Stomach (tissue), 9 donors: ENCODE data around the gene RIMKLB. TPM values are rescaled to one million over a fixed set of nuclear protein-coding genes. Genes with fewer than 3 reads are reported as not detected.
"Not testable (repeated sequence)": the region's sequence is repeated elsewhere in the genome, so short reads cannot be mapped to it uniquely, and the experiment has no call there.

Experiments
- DNase-seq, 2 donors: peaks; one replicate each; pipeline versions ENCODE4 v3.0.0 to v3.0.0-alpha.2; 2013 to 2019
- H3K27ac ChIP-seq, 5 donors: fragments of 200-600 bp in 4 of 5; sonication (generic) in 4 of 5; one replicate each; pipeline ENCODE4 v1.5.1; 2013 to 2019; ENCODE audit warnings: mild to moderate bottlenecking in 1 of 5, moderate library complexity in 1 of 5
- H3K27me3 ChIP-seq, 3 donors: fragments of 200-600 bp; sonication (generic); one replicate each; pipeline ENCODE4 v1.5.1; 2017 to 2019; ENCODE audit warnings: mixed run types in 1 of 3
- H3K36me3 ChIP-seq, 4 donors: fragments of 200-600 bp; sonication (generic); 1 replicate in 3 of 4; 2 replicates in 1 of 4; pipeline ENCODE4 v1.5.1; 2016 to 2019
- H3K4me1 ChIP-seq, 4 donors: fragments of 200-600 bp; sonication (generic); one replicate each; pipeline ENCODE4 v1.5.1; 2016 to 2019
- H3K4me3 ChIP-seq, 4 donors: fragments of 200-600 bp; sonication (generic) in 3 of 4; one replicate each; pipeline ENCODE4 v1.5.1; 2016 to 2019; ENCODE audit warnings: mild to moderate bottlenecking in 1 of 4
- H3K9me3 ChIP-seq, 4 donors: fragments of 200-600 bp; sonication (generic); one replicate each; pipeline ENCODE4 v1.5.1; 2016 to 2019
- CTCF ChIP-seq, 7 experiments: fragments of 450-650 bp in 4 of 7; fragments of 200-600 bp in 3 of 7; sonication (generic) in 3 of 7; IDR thresholded peaks; one replicate each; pipeline ENCODE4 v1.5.1; 2016 to 2019; ENCODE audit warnings: antibody characterized with exemption in 7 of 7, control low read depth in 2 of 7, mild to moderate bottlenecking in 1 of 7
- EP300 ChIP-seq: sonication (generic); formaldehyde crosslinking; IDR thresholded peaks from one replicate; pipeline ENCODE4 v1.6.1; 2017; ENCODE audit warnings: antibody characterized with exemption
- POLR2A ChIP-seq, 4 donors: fragments of 450-650 bp; IDR thresholded peaks; one replicate each; pipeline ENCODE4 v1.6.1; 2016; ENCODE audit warnings: antibody characterized with exemption in 4 of 4, control low read depth in 2 of 4, mild to moderate bottlenecking in 1 of 4, moderate library complexity in 1 of 4
- POLR2AphosphoS5 ChIP-seq, 3 donors: sonication (generic); formaldehyde crosslinking; IDR thresholded peaks; one replicate each; pipeline ENCODE4 v1.6.1; 2016; ENCODE audit warnings: antibody characterized with exemption in 3 of 3
- WGBS, 5 donors: extraction: QIAGEN DNeasy Blood & Tissue Kit in 3 of 5; methylation state at CpG; one replicate each; pipeline versions ENCODE4 v1.1.5 to v1.1.7; 2013 to 2018; 5-methylcytosine and 5-hydroxymethylcytosine counted together
- intact Hi-C: fragments of 100-400 bp; cut with DNase I; formaldehyde crosslinking; loops from one replicate; pipeline ENCODE4 v1.15.1; 2023; ENCODE audit warnings: low total_unique reads
- polyA plus RNA-seq, 3 donors: library from polyadenylated mRNA; stranded (reverse); fragments of 200-250 nt; gene quantifications; one replicate each; pipeline ENCODE4 v1.2.3, GENCODE V29; 2013
- total RNA-seq, 5 donors: library from RNA; depleted of rRNA; stranded (reverse); fragments of >200 nt; gene quantifications; one replicate each; pipeline versions ENCODE4 v1.1.0 to v1.2.3, GENCODE V29; 2014 to 2016
- donor health status: healthy with polysubstance abuse.
- donor health status: Bipolar disorder and iron deficiency.
- donor health status: healthy.

RIMKLB gene
- total and polyA plus RNA-seq, 8 donors: 3.2 to 78.0 (median 24.1) TPM

GRCh38 chr12:8805487-8805886 is 107.7 kb downstream of the RIMKLB start:
- DNase-seq, intact Hi-C loops, H3K4me1 ChIP-seq, H3K9me3 ChIP-seq, H3K36me3 ChIP-seq, H3K27ac ChIP-seq, H3K27me3 ChIP-seq, H3K4me3 ChIP-seq: not testable (repeated sequence)
- WGBS, 5 donors: 62 to 88% (median 75%) methylated on average over 11 of the region's 11 CpGs

- H3K27me3 ChIP-seq, H3K36me3 ChIP-seq, intact Hi-C loops, H3K9me3 ChIP-seq, DNase-seq, H3K4me1 ChIP-seq, H3K4me3 ChIP-seq, H3K27ac ChIP-seq: not testable (repeated sequence)
- WGBS, 5 donors: 80 to 91% (median 89%) methylated on average over 5 to 11 of the region's 11 CpGs
These were observed 109.3 kb downstream of the RIMKLB start for GRCh38 chr12:8807084-8807483.

GRCh38 chr12:8810112-8810511 is 112.3 kb downstream of the RIMKLB start:
- H3K4me3 ChIP-seq, H3K27ac ChIP-seq, DNase-seq, H3K4me1 ChIP-seq, H3K27me3 ChIP-seq, H3K9me3 ChIP-seq, intact Hi-C loops, H3K36me3 ChIP-seq: not testable (repeated sequence)
- 77 to 86% (median 83%) methylated on average over 7 of the region's 7 CpGs for WGBS, 5 donors

GRCh38 chr12:8813572-8814357 is 116.0 kb downstream of the RIMKLB start:
- no peak overlapping the region for H3K27ac ChIP-seq
- no peak for TF ChIP-seq EP300
- no peak for TF ChIP-seq POLR2A (IDR thresholded peaks at IDR 0.05)
- no peak for TF ChIP-seq CTCF (IDR thresholded peaks at IDR 0.05)
- TF ChIP-seq POLR2AphosphoS5 (IDR thresholded peaks at IDR 0.05): no peak
- H3K4me3 ChIP-seq: no peak overlapping the region
- no peaks in the 10 kb centered on the region for H3K4me1 ChIP-seq
- H3K27me3 ChIP-seq: no peaks in the 10 kb centered on the region
- H3K36me3 ChIP-seq: no peaks in the 10 kb centered on the region
- no peaks in the 10 kb centered on the region for H3K9me3 ChIP-seq
- WGBS, 5 donors: 71 to 90% (median 77%) methylated on average over 5 of the region's 5 CpGs
- intact Hi-C loops: no loop called here
- no peak for DNase-seq

- TF ChIP-seq CTCF (IDR thresholded peaks at IDR 0.05): no peak
- no peak for TF ChIP-seq POLR2A (IDR thresholded peaks at IDR 0.05)
- no peak for TF ChIP-seq EP300
- TF ChIP-seq POLR2AphosphoS5 (IDR thresholded peaks at IDR 0.05): no peak
- Histone ChIP-seq H3K27ac (no peak overlapping the region), H3K4me1 (no peaks in the 10 kb centered on the region), H3K27me3 (no peaks in the 10 kb centered on the region), H3K9me3 (no peaks in the 10 kb centered on the region), H3K4me3 (no peak overlapping the region), H3K36me3 (no peaks in the 10 kb centered on the region)
- DNase-seq: no peak
- 77 to 95% (median 87%) methylated on average over 3 of the region's 3 CpGs for WGBS, 5 donors
- intact Hi-C loops: no loop called here
These were observed 118.8 kb downstream of the RIMKLB start for GRCh38 chr12:8816448-8817050.

GRCh38 chr12:8817856-8818255 is 120.1 kb downstream of the RIMKLB start:
- H3K4me1 ChIP-seq: no peaks in the 10 kb centered on the region
- 76 to 92% (median 90%) methylated on average over 1 of the region's 1 CpG for WGBS, 5 donors
- intact Hi-C loops: no loop called here
- TF ChIP-seq POLR2A (IDR thresholded peaks at IDR 0.05): no peak
- no peak for TF ChIP-seq EP300
- TF ChIP-seq CTCF (IDR thresholded peaks at IDR 0.05): no peak
- TF ChIP-seq POLR2AphosphoS5 (IDR thresholded peaks at IDR 0.05): no peak
- no peak overlapping the region for H3K27ac ChIP-seq
- no peak for DNase-seq
- H3K27me3 ChIP-seq: no peaks in the 10 kb centered on the region
- H3K4me3 ChIP-seq: no peak overlapping the region
- H3K9me3 ChIP-seq: no peaks in the 10 kb centered on the region
- H3K36me3 ChIP-seq: no peaks in the 10 kb centered on the region
